ENCODE data around the gene GRK4. TPM values are rescaled to one million over a fixed set of nuclear protein-coding genes. Genes with fewer than 3 reads are reported as not detected.

GRK4 gene
- total RNA-seq, 1 donor from 2014 or later = 5.9 TPM

GRCh38 chr4:2923141-2923551 lies 40.2 kb upstream of the GRK4 start:
- DNase-seq (ENCODE audit: low spot score) = no peak
- H3K36me3 Mint-ChIP-seq (ENCODE audit: low read depth, unreplicated experiment) = peaks cover 64% of the 10 kb centered on the region
- no peaks in the 10 kb centered on the region for H3K9me3 Mint-ChIP-seq (ENCODE audit: unreplicated experiment)
- H3K4me1 Mint-ChIP-seq (ENCODE audit: unreplicated experiment) = peaks cover 16% of the 10 kb centered on the region
- TF ChIP-seq CTCF (IDR thresholded peaks at IDR 0.05; ENCODE audit: unreplicated experiment) = no peak
- H3K27me3 Mint-ChIP-seq (ENCODE audit: unreplicated experiment) = peaks cover 6% of the 10 kb centered on the region
- H3K27ac Mint-ChIP-seq (ENCODE audit: unreplicated experiment) = peak overlapping the region; percentile 88
- peak overlapping the region; percentile 67 for H3K4me3 Mint-ChIP-seq (ENCODE audit: unreplicated experiment)

DNA sequence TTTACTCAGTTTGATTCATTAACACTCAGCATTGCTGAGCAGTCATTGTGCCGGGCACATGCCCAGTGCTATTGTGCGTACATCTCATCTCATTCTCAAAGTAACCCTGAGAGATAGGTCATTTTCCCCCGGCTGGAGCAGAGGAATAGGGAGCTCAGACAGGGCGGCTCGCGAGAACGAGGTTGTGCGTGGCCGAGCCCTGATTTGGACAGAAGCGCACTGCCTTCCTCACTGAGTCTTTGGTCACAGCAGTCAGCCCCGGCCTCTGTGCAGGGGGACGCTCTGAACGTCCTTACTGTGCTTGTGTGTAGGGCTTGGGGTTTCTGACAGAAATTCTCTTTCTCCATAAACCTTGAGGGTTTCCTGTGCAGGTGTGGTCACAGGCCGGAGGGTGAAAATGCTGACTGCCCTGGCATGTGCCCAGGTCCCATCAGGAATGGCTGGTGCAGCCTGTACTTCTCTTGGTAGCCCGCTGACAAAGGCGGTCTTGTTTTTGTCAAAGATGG lies 39.6 kb upstream of the GRK4 start:
- DNase-seq (ENCODE audit: low spot score) = no peak
- H3K27me3 Mint-ChIP-seq (ENCODE audit: unreplicated experiment) = peaks cover 8% of the 10 kb centered on the region
- peak overlapping the region; percentile 67 for H3K4me3 Mint-ChIP-seq (ENCODE audit: unreplicated experiment)
- H3K9me3 Mint-ChIP-seq (ENCODE audit: unreplicated experiment) = no peaks in the 10 kb centered on the region
- H3K36me3 Mint-ChIP-seq (ENCODE audit: low read depth, unreplicated experiment) = peaks cover 64% of the 10 kb centered on the region
- H3K4me1 Mint-ChIP-seq (ENCODE audit: unreplicated experiment) = peaks cover 16% of the 10 kb centered on the region
- TF ChIP-seq CTCF (IDR thresholded peaks at IDR 0.05; ENCODE audit: unreplicated experiment) = no peak
- peak overlapping the region; percentile 88 for H3K27ac Mint-ChIP-seq (ENCODE audit: unreplicated experiment)

- DNase-seq (ENCODE audit: low spot score) = no peak
- Mint-ChIP-seq H3K9me3 (ENCODE audit: unreplicated experiment) (no peaks in the 10 kb centered on the region), H3K4me1 (ENCODE audit: unreplicated experiment) (peaks cover 16% of the 10 kb centered on the region), H3K27ac (ENCODE audit: unreplicated experiment) (no peak overlapping the region), H3K4me3 (ENCODE audit: unreplicated experiment) (no peak overlapping the region), H3K27me3 (ENCODE audit: unreplicated experiment) (peaks cover 14% of the 10 kb centered on the region), H3K36me3 (ENCODE audit: low read depth, unreplicated experiment) (peaks cover 67% of the 10 kb centered on the region)
- no peak for TF ChIP-seq CTCF (IDR thresholded peaks at IDR 0.05; ENCODE audit: unreplicated experiment)
Observed at GRCh38 chr4:2924286-2924685, 39.1 kb upstream of the GRK4 start.

DNA sequence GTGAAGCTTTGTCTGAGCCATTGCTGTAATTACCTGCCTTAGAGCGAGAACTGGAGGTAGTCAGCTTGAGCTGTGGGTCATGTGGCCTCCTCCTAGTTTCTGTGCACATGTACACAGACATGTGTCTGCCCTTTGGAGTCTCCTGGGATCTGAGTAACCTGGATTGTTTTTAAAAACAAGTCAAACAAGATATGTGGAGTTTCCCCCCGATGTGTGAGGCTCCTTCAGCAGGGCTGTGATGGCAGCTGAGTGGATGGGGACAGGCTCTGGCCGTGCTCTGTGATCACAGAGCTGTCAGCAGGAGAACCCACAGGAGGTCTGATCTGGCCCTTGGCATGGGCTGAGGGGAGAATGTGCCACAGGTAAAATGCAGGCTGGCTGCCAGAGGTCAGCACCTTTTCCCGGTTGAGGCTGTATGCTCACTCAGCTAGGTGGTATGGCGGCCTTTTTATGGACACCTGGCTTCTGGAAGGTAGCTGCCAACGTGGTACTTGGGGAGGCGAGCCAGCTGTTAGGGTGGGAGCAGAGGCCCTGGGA lies 38.5 kb upstream of the GRK4 start:
- no peaks in the 10 kb centered on the region for H3K9me3 Mint-ChIP-seq (ENCODE audit: unreplicated experiment)

More for the DNA sequence above, 38.5 kb upstream of the GRK4 start:
- Mint-ChIP-seq H3K4me3 (ENCODE audit: unreplicated experiment) (no peak overlapping the region), H3K27ac (ENCODE audit: unreplicated experiment) (no peak overlapping the region), H3K36me3 (ENCODE audit: low read depth, unreplicated experiment) (peaks cover 62% of the 10 kb centered on the region), H3K27me3 (ENCODE audit: unreplicated experiment) (peaks cover 14% of the 10 kb centered on the region), H3K4me1 (ENCODE audit: unreplicated experiment) (peaks cover 16% of the 10 kb centered on the region)
- no peak for TF ChIP-seq CTCF (IDR thresholded peaks at IDR 0.05; ENCODE audit: unreplicated experiment)
- DNase-seq (ENCODE audit: low spot score) = no peak
